ENCODE measurements around the gene UXT.

UXT gene

GRCh38 chrX:47649271-47649670 lies 9.7 kb downstream of the UXT start:
- H3K4me3 ChIP-seq (ENCODE audit: extremely low read depth, insufficient read depth, low read length, poor library complexity, severe bottlenecking), result peak overlapping the region; percentile 57
- WGBS, 2 experiments (ENCODE audit: insufficient coverage in 2 of 2), result 100% methylated on average over 1 of the region's 8 CpGs; no CpG with 5 or more reads in 1 of the 2 experiments

DNA sequence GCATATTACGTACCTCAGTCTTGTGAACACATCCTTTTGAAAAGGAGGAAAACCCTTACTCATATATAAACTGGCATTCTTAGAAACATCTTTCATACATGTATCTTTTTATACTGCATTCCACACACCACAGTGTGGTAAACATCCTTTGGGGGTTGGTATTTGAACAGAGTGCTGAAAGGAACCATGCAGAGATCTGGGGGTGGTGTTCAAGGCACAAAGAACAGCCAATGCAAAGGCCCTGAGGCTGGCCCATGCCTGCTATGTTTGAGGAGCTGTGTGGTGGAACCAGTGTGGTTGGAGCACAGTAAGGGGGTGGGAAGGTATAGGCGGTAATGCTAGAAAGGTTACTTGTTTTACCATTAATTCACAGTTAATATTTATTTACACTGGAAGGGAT lies 10.6 kb downstream of the UXT start:
- peaks cover 5% of the 10 kb centered on the region for H3K4me1 ChIP-seq (ENCODE audit: control insufficient read depth, insufficient read depth, low read length, poor library complexity, severe bottlenecking)
- peaks cover 8% of the 10 kb centered on the region for H3K36me3 ChIP-seq (ENCODE audit: control insufficient read depth, insufficient read depth, low read length)
- H3K4me3 ChIP-seq (ENCODE audit: extremely low read depth, insufficient read depth, low read length, poor library complexity, severe bottlenecking), result no peak overlapping the region
- H3K9me3 ChIP-seq (ENCODE audit: control insufficient read depth, low read length), result no peaks in the 10 kb centered on the region
- H3K27ac ChIP-seq (ENCODE audit: low read depth, low read length, severe bottlenecking), result no peak overlapping the region
- no CpG with 5 or more reads among the region's 2 CpGs for WGBS, 2 experiments (ENCODE audit: insufficient coverage in 2 of 2)

More at GRCh38 chrX:47649271-47649670, 9.7 kb downstream of the UXT start:
- Histone ChIP-seq H3K4me1 (ENCODE audit: control insufficient read depth, insufficient read depth, low read length, poor library complexity, severe bottlenecking) (peaks cover 5% of the 10 kb centered on the region), H3K9me3 (ENCODE audit: control insufficient read depth, low read length) (no peaks in the 10 kb centered on the region), H3K36me3 (ENCODE audit: control insufficient read depth, insufficient read depth, low read length) (peaks cover 7% of the 10 kb centered on the region), H3K27ac (ENCODE audit: low read depth, low read length, severe bottlenecking) (no peak overlapping the region)

- 91 to 93% methylated on average over 3 to 4 of the region's 6 CpGs for WGBS, 2 experiments (ENCODE audit: insufficient coverage in 2 of 2)
Measured at GRCh38 chrX:47646636-47647035, 12.3 kb downstream of the UXT start.

GRCh38 chrX:47645530-47645929 lies 13.4 kb downstream of the UXT start:
- no peaks in the 10 kb centered on the region for H3K9me3 ChIP-seq (ENCODE audit: control insufficient read depth, low read length)
- peaks cover 5% of the 10 kb centered on the region for H3K4me1 ChIP-seq (ENCODE audit: control insufficient read depth, insufficient read depth, low read length, poor library complexity, severe bottlenecking)
- H3K4me3 ChIP-seq (ENCODE audit: extremely low read depth, insufficient read depth, low read length, poor library complexity, severe bottlenecking), result no peak overlapping the region
- WGBS, 2 experiments (ENCODE audit: insufficient coverage in 2 of 2), result 86 to 95% methylated on average over 4 to 8 of the region's 10 CpGs
- peaks cover 26% of the 10 kb centered on the region for H3K36me3 ChIP-seq (ENCODE audit: control insufficient read depth, insufficient read depth, low read length)
- no peak overlapping the region for H3K27ac ChIP-seq (ENCODE audit: low read depth, low read length, severe bottlenecking)

More at GRCh38 chrX:47646636-47647035, 12.3 kb downstream of the UXT start:
- H3K4me3 ChIP-seq (ENCODE audit: extremely low read depth, insufficient read depth, low read length, poor library complexity, severe bottlenecking), result no peak overlapping the region
- peaks cover 5% of the 10 kb centered on the region for H3K4me1 ChIP-seq (ENCODE audit: control insufficient read depth, insufficient read depth, low read length, poor library complexity, severe bottlenecking)
- H3K27ac ChIP-seq (ENCODE audit: low read depth, low read length, severe bottlenecking), result no peak overlapping the region
- no peaks in the 10 kb centered on the region for H3K9me3 ChIP-seq (ENCODE audit: control insufficient read depth, low read length)
- H3K36me3 ChIP-seq (ENCODE audit: control insufficient read depth, insufficient read depth, low read length), result peaks cover 15% of the 10 kb centered on the region

GRCh38 chrX:47644557-47645091 lies 14.4 kb downstream of the UXT start:
- 40 to 42% methylated on average over 2 to 6 of the region's 12 CpGs for WGBS, 2 experiments (ENCODE audit: insufficient coverage in 2 of 2)
- Histone ChIP-seq H3K4me3 (ENCODE audit: extremely low read depth, insufficient read depth, low read length, poor library complexity, severe bottlenecking) (no peak overlapping the region), H3K4me1 (ENCODE audit: control insufficient read depth, insufficient read depth, low read length, poor library complexity, severe bottlenecking) (peaks cover 5% of the 10 kb centered on the region), H3K9me3 (ENCODE audit: control insufficient read depth, low read length) (no peaks in the 10 kb centered on the region), H3K27ac (ENCODE audit: low read depth, low read length, severe bottlenecking) (no peak overlapping the region), H3K36me3 (ENCODE audit: control insufficient read depth, insufficient read depth, low read length) (peaks cover 35% of the 10 kb centered on the region)

- 75% methylated on average over 1 of the region's 2 CpGs; no CpG with 5 or more reads in 1 of the 2 experiments for WGBS, 2 experiments (ENCODE audit: insufficient coverage in 2 of 2)
- Histone ChIP-seq H3K4me1 (ENCODE audit: control insufficient read depth, insufficient read depth, low read length, poor library complexity, severe bottlenecking) (peaks cover 3% of the 10 kb centered on the region), H3K27ac (ENCODE audit: low read depth, low read length, severe bottlenecking) (no peak overlapping the region), H3K36me3 (ENCODE audit: control insufficient read depth, insufficient read depth, low read length) (peaks cover 42% of the 10 kb centered on the region), H3K9me3 (ENCODE audit: control insufficient read depth, low read length) (no peaks in the 10 kb centered on the region), H3K4me3 (ENCODE audit: extremely low read depth, insufficient read depth, low read length, poor library complexity, severe bottlenecking) (no peak overlapping the region)
Measured at GRCh38 chrX:47643926-47644325, 15.1 kb downstream of the UXT start.

DNA sequence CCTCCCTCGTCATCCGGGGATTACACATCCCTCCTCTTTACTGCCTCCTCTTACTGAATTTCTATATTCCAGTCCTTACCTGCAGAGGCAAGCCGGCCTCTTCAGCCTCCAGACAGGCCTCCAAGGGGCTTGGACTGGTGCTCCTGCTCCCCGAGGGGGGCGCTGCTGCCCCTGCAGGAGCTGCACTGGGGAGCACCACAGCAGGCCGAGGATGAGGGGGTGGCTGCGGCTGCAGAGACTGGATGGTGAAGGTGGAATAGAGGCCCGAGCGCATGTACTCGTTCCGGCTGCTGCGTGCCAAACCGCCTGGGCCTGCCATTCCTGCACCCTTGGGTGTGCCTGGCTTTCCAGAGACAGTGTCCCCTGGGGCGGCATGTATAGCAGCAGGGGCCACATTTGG lies 20.2 kb downstream of the UXT start:
- 95 to 98% methylated on average over 7 to 8 of the region's 14 CpGs for WGBS, 2 experiments (ENCODE audit: insufficient coverage in 2 of 2)
- Histone ChIP-seq H3K27ac (ENCODE audit: low read depth, low read length, severe bottlenecking) (no peak overlapping the region), H3K9me3 (ENCODE audit: control insufficient read depth, low read length) (no peaks in the 10 kb centered on the region), H3K4me1 (ENCODE audit: control insufficient read depth, insufficient read depth, low read length, poor library complexity, severe bottlenecking) (no peaks in the 10 kb centered on the region), H3K36me3 (ENCODE audit: control insufficient read depth, insufficient read depth, low read length) (peaks cover 68% of the 10 kb centered on the region), H3K4me3 (ENCODE audit: extremely low read depth, insufficient read depth, low read length, poor library complexity, severe bottlenecking) (no peak overlapping the region)

GRCh38 chrX:47637546-47638195 lies 21.3 kb downstream of the UXT start:
- Histone ChIP-seq H3K27ac (ENCODE audit: low read depth, low read length, severe bottlenecking) (no peak overlapping the region), H3K4me3 (ENCODE audit: extremely low read depth, insufficient read depth, low read length, poor library complexity, severe bottlenecking) (no peak overlapping the region), H3K36me3 (ENCODE audit: control insufficient read depth, insufficient read depth, low read length) (peaks cover 58% of the 10 kb centered on the region), H3K4me1 (ENCODE audit: control insufficient read depth, insufficient read depth, low read length, poor library complexity, severe bottlenecking) (no peaks in the 10 kb centered on the region), H3K9me3 (ENCODE audit: control insufficient read depth, low read length) (no peaks in the 10 kb centered on the region)
- 80 to 95% methylated on average over 2 to 17 of the region's 31 CpGs for WGBS, 2 experiments (ENCODE audit: insufficient coverage in 2 of 2)

DNA sequence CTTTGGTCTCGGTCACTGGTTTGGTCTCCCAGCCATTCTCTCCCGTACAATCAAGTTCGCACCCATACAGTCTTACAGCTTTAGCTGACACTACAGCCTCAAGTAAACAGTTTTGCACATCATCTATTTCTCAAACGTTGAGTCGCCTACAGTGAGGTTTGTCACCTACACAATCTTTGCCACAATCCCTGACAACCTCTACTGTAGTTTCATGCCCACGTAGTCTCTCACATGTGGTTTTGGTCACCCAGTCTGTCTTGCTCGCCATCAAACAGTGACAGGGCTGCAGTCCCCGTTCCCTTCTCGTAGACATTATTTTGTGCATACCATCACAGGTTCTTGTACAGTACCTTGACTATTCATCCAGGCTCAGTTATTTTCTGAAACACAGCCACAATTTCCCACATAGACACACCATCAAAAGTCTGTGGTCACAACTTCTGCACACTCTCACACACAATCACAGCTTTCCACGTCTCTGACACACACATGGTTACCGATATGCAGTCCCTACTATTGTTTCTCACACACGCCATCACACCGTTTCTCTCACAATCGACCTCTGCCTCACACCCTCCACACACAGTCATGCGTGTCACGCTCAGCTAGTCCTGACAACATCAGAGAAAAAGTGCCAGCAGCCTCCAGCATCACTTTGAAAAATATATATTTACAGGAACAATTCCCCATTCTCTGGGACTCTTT lies 24.0 kb downstream of the UXT start:
- Histone ChIP-seq H3K9me3 (ENCODE audit: control insufficient read depth, low read length) (no peaks in the 10 kb centered on the region), H3K36me3 (ENCODE audit: control insufficient read depth, insufficient read depth, low read length) (peaks cover 37% of the 10 kb centered on the region), H3K4me1 (ENCODE audit: control insufficient read depth, insufficient read depth, low read length, poor library complexity, severe bottlenecking) (no peaks in the 10 kb centered on the region), H3K4me3 (ENCODE audit: extremely low read depth, insufficient read depth, low read length, poor library complexity, severe bottlenecking) (no peak overlapping the region), H3K27ac (ENCODE audit: low read depth, low read length, severe bottlenecking) (no peak overlapping the region)
- WGBS, 2 experiments (ENCODE audit: insufficient coverage in 2 of 2), result 92 to 98% methylated on average over 9 to 11 of the region's 16 CpGs

DNA sequence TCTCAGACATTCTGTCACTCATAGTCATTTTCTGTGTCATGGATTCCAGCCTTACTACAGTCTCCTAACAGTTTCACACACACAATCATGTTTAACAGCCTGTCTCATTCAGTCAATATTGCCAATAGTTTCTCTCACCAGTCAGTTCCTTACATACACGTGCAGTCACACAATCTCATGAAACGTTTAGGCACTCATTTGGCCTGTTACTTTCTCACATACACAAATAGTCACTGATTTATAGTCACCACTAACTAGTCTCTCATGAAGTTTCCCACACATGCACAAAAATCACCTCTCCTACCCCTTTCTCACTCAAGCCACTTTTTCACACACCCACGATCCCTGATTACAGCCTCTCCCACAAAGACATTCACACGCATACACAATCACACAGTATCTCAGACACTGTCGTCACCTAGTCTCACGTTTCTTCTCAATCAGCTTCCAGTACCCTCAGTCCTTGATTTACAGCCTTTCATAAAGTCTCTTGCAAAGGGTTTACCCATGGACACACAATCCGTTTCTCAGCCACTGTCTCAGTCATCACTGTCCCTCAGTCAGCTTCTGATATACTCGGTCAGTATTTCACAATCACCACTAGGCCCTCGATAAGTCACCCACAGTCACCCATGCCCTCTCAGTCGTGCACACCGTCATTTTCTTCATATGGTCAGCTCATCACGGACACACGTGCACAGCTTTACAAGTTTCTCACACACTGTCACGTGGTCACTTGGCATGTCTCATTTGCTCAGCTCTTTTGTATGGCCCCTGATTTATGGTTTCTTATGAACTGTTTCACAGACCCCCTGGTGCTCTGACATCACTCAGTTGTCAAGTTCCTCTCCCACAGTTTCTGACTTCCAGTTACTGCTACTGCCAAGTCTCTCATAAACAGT lies 25.0 kb downstream of the UXT start:
- Histone ChIP-seq H3K27ac (ENCODE audit: low read depth, low read length, severe bottlenecking) (no peak overlapping the region), H3K9me3 (ENCODE audit: control insufficient read depth, low read length) (no peaks in the 10 kb centered on the region), H3K4me1 (ENCODE audit: control insufficient read depth, insufficient read depth, low read length, poor library complexity, severe bottlenecking) (no peaks in the 10 kb centered on the region), H3K36me3 (ENCODE audit: control insufficient read depth, insufficient read depth, low read length) (peaks cover 26% of the 10 kb centered on the region), H3K4me3 (ENCODE audit: extremely low read depth, insufficient read depth, low read length, poor library complexity, severe bottlenecking) (no peak overlapping the region)
- WGBS, 2 experiments (ENCODE audit: insufficient coverage in 2 of 2), result 84 to 87% methylated on average over 9 to 14 of the region's 14 CpGs
